CD4-positive, alpha-beta T cell treated with Interleukin-4 for 4 hours (primary cell): Measurements from ENCODE around the gene INCA1.

Experiments
- DNase-seq: peaks from one replicate; pipeline ENCODE4 v3.0.0-alpha.2; 2020

The INCA1 gene

DNA sequence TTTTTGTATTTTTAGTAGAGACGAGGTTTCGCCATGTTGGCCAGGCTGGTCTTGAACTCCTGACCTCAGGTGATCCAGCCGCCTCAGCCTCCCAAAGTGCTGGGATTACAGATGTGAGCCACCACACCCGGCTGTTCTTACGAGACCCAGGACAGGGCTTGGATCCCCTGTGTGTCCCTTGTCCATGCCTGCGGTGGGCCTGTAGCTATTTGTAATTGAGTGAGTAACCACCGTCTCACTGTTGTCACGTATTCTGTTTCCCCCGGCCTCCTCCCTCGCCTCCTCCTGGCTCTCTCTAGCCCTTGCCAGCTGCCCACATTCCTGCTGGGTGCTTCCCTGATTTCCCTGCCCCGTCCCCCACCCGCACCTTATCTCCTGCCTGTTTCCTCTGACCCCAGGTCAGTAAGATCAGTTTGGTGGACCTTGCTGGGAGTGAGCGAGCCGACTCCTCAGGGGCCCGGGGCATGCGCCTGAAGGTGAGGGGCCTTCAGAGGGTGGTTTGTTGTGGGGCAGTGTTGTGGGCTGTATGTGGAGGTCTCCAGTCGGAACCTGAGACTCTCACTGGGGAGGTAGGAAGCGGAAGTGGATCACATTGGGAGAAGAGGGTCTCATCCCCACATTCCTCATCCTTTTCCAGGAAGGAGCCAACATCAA is 6.0 kb upstream of the INCA1 start:
- DNase-seq: no peak

DNA sequence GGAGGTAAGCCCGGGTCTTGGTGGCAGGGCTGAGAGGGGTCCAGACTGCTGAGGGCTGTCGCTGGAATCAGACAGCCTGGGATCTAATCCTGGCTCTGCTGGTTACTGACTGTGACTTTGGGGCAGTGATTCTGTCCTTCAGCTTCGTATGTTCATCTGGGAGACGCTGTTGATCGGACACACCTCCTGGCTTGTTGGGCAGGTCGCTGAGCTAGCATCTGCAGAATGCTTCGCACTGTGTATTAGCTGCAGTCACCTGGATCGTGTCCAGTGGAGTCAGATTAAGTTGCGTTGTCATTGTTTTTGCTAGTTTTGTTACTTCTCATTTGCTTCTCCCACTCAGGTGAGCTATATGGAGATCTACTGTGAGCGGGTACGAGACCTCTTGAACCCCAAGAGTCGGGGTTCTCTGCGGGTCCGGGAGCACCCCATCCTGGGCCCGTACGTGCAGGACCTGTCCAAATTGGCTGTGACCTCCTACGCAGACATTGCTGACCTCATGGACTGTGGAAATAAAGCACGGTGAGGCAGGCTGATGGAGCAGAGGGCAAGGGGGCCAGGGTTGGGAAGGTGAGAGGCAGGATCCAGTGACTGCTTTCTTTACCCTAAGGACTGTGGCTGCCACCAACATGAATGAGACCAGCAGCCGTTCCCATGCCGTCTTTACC is 4.9 kb upstream of the INCA1 start:
- DNase-seq: no peak

DNA sequence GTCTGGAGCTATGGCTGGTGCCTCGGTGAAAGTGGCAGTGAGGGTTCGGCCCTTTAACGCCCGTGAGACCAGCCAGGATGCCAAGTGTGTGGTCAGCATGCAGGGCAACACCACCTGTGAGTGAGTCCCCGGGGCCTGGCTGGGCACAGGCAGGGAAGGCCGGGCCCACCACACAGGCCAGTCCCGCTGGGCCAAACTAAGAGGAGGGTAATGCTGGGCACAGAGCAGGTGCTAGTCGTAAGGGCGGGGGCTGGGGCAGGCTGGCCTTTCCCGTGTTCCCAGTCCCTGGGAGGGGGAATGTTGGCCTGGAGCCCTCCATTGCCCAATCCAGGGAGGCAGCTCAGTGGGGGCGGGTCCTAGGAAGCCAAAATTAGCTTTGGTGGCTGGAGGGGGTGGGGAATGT is 2.9 kb upstream of the INCA1 start:
- no peak for DNase-seq

DNA sequence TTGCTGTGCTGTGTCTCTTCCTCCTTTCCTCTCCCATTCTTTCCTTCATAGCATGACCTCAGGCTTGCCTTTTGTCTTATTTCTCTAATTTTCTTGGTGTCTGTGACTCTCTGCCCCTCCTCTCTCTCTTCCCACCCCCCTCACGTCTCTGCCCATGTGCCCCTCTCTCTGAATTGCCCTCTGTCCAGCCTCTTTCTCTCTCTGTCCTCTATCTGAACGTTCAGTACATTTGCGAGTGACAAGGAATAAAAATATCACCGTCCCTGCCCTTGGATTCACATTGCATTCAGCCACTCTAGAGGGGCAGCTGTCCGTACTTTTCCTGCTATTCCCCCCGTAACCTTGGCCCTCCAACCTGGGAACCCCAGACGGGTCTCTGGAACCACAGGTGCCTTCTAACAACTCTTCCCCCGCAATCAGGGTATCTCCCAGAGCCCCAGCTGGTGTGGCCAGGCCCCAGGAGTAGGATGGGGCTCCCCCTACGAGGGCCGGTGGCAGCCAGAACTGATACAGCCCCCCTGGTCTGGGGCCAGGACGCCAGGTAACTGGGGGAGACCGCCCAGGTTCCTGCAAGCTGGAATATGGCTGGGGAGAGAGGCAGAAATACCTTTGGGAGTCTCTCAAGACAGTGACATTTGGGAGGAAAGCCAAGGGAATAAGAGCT is 2.2 kb upstream of the INCA1 start:
- no peak for DNase-seq

DNA sequence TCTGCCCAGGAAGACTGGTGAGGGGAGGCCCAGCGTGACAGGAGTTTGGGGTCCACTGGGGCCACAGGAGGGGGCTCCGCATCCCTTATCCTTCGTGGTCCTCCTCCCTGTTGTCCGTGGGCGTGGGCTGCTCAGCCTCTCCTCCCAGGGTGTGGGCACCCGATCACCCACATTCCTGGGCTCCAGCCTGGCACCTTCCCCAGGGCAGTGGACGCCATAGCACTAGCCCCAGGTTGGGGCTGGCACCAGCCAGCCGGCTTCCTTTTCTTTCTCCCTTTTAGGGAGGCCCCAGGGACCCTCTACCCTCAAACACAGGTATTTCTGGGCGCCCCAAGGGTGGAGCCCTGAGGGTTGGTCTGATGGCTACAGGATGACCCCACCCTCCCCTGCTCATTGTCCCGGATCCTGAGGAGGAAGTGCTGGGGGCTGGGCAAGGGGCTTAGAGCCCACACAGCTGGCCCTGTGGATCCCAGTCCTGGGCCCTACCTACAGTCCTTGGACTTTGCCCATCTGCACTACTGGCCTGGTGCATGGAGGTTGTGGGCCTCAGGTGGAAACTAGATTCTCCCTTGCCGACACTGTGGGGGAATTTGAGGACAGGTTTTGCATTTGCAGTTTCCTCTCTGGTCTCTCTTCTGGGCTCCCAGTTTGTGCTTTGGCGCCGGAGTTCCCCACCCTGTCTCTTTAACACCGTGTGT is 1.6 kb upstream of the INCA1 start:
- DNase-seq: no peak

DNA sequence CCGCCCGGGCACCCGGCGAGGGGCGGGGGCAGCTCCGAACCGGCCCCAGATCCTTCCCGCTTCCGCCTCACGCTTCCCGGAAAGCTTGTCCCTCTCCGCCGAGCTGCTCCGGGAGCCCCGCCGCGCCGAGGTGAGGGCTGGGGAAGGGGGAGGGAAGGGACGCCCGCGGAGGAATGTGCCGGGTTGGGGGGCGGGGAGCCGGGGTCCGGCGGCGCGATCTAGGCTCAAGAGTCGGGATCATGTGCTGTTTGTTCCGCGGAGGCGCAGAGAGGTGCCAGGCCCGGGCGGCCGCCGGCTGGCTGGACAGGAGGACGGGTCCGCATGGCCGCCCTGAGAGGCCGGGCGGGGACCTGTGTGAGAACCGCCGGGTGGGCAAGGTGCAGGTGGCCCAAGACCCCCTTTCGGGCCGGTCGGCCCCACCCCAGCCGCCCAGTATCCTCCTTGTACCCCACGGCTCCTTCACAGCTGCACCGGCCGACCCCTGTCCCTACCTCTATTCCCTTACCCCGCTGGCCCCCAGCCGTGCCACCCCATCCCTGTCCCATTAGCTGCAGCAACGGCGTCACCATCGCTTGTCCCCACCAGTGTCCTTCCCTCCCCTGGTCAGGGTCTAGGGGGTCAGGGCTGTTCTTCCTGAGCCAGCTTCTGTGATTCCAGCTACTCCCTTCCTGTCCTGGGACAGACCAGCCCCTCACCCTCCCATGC is 857 bp upstream of the INCA1 start:
- DNase-seq: no peak

DNA sequence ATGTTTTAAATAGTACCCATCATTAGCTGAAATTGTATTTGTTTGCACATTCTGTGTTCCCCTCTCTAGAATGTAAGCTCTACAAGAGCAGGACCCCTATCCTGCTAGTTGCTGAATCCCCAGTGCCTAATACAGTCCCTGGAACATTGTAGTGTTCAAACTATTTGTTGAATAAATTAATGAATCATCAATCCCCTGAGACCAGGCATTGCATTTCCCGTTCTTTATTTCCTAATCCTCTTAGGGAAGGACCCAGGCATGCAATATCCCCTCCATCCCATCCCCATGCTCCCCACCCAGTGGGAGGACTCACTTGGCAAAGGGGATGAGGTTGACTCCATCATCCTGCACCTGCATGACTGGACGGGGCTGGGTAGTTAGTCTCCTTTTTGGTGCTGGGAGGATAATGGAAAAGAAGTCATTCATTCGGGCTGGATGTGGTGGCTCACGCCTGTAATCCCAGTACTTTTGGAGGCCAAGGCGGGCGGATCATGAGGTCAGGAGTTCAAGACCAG is 3.2 kb downstream of the INCA1 start:
- no peak for DNase-seq

DNA sequence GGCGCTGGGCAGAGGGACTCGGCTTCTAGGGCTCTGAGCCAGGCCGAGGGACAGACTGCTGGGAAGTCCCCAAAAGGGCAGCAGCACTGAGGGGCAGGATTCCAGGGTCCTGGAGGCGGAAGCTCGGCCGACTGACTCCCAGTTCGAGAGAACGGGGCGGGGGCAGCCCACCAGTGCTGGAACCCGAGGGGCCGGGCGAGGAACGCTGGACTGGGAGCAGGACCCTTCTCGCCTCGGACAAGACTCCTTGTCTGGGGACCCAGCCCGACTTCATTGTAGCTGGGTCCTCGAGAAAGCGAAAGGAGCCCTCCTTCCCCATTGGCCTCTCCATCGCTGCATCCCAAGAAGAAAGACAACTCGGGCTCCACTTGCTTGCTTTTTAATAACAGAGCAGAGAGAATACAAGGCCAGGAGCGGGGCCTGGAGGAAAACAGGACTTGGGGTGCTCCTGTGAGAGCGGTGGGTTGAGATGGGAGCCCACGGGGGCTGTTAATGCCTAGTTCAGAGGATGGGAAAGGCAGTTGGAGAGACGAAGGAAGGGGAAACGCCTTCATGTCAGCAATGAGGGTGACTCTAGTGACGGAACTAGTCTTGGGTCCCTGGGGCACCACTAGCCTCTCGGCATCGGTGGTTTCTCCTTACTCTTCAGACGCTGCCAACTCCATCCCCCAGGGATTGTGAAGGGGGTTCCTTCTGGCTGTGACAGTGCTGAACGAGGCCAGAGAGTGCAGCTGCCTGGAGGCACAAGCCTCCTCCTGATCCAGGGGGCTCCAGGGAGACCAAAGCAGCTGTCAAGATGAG is 9.4 kb downstream of the INCA1 start:
- DNase-seq: no peak

DNA sequence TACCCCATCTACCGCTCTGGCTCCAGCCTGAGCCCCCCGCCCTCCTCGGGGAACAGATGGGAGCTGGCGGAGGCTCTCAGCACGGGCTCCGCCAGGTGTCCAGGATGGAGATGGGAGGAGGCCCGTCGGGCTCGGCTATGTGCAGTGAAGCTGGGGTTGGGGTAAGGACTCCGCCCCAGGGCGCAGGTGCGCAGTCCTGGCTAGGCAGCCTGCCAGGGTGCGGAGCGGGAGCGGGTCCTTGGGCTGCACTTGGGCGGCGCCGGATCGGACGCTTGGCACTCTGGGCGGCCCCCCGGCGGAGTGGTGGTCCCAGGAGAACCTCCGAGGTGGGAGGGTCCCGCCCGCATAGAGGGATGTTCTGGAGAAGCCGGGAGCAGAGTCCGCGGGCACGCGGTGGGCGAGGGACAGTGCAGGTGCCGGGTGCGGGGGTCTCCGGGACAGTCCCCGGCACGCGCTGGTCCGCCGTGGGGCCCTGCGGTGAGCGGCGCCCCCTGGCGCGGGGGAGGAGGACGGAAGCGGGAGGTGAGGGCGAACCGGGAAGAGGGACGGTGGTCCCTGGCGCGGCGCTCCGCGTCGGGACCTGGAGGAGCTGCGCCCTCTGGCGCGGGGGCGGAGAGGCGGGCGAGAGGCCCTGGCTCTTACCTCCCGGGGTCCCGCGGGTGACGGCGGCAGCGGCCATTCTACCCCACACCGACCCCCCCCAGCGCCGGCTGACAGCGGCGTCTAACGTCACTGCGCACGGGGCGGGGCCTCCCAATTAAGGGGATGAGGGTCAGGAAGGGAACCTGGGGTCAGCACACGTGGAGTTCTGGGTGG is 10.2 kb downstream of the INCA1 start, which contains the start of gene CAMTA2:
TSS of gene CAMTA2 (minus strand) at position 725 of the 816 bp plus-strand sequence. CDS start 1,453 bp downstream, outside the sequence.
- DNase-seq: peak; percentile 83

DNA sequence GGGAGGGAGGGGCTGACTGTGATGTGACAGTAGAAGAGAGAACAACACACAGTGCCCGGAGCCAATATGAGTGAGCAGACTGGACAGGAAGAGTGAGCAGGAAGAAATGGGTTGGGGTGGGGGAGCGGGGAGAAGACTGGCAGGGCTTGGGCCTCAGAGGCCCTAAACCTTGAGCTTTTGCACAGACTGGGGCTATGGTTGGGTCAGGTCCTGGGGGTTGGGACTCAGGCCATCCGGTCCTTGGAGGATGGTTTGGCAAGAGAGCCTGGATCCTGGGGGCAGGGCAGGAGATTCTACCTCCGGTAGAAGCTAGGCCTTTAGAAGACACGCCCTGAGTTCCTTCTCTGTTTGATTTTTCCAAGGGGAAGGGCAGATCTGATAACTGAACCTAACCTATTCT is 10.9 kb downstream of the INCA1 start:
- no peak for DNase-seq

DNA sequence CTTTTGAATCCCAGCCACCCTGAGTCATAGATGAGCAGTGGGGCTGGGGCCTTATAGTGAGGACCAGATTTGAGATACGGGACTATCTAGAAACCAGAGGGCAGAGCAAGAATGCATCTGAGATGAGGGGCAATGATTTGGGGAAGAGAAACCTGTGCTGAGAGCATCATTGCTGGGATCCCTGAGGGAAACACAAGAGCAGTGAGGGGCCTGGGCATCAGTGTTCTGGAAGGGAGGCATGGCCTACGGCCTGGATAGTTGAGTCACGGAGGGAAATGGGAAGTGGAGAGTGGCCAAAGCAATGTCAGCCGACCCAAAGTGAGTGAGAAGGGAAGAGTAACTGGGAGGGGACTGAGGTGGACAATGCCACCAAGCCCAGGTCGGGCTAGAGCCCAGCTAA is 15.0 kb downstream of the INCA1 start:
- no peak for DNase-seq

DNA sequence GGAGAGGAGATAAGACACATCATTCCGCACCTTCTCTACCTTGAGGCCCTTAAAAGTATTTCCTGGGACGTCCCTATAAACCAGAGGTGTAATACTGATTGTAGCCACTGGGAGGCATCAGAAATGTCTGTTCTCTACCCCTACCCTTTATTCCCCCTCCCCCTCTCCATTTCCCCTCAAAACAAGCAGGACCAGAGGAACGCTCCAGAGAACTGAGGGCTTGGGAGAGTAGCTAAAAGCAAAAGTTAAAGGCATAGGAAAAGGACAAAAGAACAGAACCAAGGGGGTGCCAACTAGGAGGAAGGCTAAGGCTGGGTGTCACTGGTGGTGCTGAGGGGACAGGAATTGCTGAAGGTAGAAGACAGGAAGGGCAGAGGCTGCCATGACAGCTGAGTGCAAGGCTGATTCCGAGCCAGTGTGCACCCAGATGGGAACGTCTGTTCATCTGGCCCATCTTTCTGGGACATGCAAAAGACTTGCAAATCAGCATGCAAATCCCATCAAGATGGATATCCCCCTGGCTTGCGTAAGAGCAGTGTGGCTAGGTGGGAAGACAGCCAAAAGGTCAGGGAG is 16.6 kb downstream of the INCA1 start:
- DNase-seq: peak; percentile 62

DNA sequence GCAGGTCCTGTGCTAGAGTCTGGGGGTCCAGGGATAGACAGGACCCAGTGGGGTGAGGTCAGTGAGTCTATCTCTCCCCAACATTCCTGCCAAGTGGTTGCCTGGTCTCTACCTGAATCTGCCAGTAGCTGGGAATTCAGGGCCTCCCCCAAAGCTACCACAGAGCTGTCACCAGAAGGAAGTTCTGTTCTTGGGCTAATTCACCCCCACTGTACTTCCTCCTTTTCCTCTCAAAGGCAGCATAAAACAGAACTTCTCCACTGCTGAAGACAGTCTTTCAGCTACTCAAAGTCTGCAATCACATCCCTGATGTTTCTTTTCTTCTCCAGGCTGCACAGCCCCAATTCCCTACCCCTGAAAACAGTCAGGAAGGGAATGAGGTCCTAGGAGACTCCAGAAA is 18.6 kb downstream of the INCA1 start:
- DNase-seq: no peak

DNA sequence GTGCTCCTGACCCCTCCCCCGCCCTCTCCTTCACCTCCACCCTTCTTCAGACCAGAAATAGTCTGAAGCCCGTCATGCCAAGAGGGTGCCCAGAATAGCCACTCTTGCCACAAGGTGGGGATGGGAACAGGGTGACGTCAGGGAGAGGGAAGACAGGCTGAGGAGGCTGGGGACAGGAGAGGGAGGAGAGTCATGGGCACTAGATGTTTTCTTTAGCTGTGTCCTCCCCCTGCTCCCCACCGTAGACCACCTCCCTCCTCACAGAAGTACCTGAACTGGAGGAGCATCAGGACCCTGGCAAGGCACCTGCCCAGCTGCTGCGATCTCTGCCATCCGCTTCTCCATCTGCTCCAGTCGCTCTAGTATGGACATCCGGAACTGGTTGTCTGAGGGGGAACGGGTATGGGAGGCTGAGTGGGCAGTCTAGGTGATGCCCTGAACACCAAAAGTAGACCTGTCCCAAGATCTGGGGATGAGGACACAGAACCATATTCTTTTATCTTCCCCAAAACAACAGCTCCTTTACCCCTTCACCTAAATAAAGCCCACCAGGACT is 23.1 kb downstream of the INCA1 start:
- no peak for DNase-seq

DNA sequence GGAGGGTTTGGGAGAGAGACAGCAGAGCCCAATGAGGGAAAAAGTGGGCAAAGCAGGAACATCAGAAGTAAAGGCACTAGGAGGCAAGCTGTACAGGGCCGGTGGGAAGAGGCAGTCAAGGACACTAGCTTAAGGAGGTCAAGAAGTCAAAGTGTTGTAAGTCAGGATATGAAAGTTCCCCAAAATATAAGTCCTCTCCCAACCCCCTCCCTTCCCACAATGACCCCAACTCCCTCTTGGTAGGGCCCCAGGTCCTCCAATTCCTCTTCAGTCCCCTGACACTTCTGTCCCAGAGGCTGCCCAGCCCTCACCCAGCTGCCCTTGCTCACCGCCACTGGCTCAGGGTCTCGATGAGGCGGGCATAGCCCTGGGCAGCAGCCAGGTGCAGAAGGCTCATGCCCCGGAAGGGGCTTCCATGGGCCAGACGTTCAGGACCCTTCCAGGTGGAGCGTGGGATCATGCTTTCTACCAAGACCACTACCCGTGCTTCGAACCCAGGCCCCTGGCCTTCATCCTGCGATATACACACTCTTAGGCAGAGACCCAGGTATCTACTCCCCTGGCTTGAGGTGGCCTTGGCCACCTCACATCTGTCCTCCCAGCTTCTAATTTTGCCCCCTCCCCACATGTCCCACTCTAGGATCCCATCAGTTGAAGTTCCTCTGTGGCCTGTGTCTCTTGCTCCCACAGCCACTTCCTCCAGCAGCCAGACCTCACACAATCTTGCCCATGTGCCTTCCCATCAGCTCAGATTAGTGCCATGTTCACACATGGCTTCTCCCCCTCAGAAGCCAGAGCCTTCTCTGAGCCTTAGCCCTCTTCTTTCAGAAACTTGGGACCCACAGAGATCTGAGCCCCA is 23.8 kb downstream of the INCA1 start:
- no peak for DNase-seq

DNA sequence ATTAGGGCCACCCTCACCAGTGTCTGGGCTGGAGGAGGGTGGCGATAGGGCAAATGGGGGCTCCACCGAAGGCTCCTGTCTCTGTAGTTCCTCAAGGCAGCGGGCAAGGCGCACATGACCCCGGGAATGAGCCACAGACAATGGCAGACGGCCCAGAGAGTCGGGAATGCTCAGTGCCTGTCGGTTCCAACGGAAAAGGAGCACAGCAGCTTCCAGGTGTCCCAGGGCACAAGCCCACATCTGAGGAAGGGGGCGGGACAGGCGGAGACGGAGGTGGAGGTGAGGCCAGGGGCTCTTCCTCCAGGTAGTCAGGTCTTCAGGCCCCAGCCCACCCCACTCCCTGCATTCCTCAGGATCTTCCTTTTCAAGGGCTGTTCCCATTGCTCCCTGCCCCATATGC is 24.6 kb downstream of the INCA1 start:
- no peak for DNase-seq

DNA sequence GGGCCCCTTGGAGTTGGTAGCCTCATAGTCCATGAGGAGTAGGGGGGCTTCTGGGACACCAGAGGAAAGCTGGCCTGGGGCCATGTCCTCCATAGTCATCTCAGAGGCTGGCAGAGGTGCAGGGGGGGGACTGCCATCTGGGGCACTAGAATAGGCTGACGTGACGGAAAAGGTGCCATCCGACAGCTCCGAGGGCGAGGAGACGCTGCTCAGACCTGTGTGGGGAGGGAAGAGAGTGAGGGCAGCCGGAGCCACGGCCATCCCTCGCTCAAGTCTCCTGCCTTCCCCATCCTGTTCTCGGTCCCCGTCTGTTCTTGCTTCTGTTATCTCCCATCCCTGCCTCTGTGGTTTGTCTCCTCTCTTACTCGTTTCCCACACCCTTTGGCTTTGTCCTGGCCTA is 25.0 kb downstream of the INCA1 start:
- DNase-seq: no peak

DNA sequence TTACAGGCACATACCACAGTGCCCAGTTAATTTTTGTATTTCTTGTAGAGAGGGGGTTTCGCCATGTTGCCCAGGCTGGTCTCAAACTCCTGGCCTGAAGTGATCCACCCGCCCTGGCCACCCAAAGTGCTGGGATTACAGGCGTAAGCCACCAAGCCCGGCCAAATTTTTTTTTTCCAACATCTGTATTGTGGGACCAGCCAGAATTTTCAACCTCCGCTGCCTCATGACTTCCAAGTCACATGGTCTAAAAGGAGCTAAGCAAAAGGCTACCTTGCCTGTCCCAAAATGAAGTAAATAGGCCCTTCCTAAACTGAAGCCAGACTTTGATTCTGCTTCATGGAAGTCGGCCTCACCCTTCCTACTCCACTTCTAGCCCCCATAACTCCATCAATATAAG is 25.5 kb downstream of the INCA1 start:
- no peak for DNase-seq

DNA sequence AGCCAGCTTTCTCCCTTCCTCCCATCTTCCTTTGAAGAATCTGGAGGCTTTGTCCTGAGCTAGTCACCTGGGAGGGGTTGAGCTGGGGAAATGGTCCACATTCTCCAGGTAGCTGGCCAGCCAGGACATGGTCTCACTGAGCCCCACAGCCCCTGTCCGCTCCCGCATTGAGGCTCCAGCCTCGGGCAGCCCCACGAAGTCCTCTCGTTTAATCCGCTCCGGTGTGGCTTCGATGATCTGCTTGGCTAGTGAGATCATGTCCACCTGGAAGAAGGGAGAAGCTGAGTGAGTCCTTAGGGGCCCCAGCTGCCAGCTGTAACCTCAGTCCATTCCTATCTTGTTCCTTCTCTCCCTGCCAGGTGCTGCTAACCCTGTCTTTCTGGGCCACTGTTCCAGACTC is 27.0 kb downstream of the INCA1 start:
- DNase-seq: no peak
